AG08395 (cell line): ENCODE data around the gene UBE3C.
"Not testable (repeated sequence)": the region's sequence is repeated elsewhere in the genome, so short reads cannot be mapped to it uniquely, and the experiment has no call there.

Source experiments
- DNase-seq: peaks from one replicate; pipeline ENCODE4 v3.0.0; 2012; ENCODE audit warnings: mixed read lengths, low spot score

Gene UBE3C

DNA sequence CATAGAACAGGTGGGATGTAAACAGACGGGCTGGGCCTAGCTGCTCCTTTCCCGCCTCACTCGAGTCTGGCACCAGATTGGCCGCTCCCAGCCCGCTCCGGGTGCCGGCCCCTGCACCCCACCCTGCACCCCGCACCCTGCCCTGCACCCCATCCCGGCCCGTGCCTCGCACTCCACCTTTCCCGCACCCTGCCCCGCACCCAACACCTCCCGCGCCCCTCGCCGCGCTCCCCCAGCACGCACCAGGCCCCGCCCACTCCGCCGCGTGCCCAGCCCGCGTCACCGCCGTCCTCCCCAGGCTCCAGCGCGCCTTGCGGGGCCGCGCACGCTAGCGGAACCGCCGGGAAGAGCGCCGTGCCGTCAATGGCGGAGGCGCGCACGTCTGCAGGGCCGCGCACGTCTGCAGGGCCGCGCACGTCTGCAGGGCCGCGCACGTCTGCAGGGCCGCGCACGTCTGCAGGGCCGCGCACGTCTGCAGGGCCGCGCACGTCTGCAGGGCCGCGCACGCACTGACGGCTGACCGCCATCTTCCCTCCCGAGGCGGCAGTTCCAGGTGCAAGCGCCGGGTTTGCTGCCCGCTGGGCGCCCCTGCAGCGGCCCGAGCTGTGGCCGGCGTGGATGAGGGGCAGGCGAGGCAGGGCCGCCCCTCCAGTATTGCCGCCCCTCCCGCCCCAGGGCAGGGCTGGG, at the start of gene UBE3C:
Gene UBE3C (plus strand): TSS at position 503 of the 687 bp plus-strand sequence. CDS start 347 bp downstream, outside the sequence.
- DNase-seq = peak; percentile 94

DNA sequence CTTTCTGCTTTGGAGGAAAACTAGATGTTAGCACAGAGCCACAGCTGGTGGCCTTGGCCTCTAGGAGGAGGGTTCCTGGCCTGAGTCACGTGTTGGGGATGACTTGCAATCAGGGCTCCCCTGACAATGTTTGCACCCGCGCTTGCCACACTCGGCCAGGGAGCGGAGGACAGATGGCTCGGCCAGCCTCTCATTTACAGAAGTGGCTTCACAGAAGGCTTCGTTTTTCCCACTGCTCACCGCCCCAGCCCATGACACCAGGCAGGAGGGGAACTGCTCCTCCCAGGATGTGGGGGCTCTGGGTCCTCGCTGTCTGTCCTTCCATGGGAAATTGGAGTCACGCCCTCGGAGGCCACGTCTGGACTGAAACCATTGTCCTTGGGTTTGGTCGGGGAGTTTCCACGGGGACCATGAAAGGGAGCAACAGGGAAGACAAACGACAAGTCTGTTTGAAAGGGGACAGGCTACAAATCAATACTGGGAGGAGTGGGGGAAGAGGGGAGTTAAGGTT, 49.6 kb upstream of the UBE3C start:
- DNase-seq = no peak

DNA sequence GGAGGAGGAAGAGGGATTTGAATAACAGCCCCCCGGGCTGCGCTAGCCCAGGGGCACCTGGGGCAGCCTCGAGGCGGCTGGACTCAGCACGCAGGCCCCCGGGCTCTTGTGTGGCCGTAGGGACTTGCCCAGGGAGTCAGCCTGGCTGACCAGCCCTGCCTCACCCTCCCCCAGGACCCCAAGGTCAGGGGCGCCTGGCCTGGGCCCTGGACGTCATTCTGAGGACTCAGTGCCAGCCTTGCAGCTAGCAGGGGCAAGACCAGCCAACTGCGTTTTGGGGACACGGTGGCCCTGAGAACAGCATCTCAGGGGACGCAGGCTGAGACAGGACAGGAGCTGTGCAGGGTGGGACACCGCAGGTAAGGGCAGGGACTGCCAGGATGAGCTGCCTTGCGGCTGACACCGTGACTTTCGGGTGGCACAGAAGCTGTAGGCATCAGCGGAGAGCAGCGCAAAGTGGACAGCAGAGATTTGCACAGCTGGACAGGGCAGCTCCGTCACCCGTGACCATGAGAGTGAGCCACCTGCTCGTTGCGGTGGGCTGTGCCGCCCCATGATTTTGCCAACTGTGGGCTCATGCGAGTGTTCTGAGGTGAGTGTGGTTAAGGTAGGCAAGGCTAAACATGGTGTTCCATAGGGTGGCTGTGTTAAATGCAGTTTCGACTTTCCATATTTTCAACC, 48.1 kb upstream of the UBE3C start:
- no peak for DNase-seq

DNA sequence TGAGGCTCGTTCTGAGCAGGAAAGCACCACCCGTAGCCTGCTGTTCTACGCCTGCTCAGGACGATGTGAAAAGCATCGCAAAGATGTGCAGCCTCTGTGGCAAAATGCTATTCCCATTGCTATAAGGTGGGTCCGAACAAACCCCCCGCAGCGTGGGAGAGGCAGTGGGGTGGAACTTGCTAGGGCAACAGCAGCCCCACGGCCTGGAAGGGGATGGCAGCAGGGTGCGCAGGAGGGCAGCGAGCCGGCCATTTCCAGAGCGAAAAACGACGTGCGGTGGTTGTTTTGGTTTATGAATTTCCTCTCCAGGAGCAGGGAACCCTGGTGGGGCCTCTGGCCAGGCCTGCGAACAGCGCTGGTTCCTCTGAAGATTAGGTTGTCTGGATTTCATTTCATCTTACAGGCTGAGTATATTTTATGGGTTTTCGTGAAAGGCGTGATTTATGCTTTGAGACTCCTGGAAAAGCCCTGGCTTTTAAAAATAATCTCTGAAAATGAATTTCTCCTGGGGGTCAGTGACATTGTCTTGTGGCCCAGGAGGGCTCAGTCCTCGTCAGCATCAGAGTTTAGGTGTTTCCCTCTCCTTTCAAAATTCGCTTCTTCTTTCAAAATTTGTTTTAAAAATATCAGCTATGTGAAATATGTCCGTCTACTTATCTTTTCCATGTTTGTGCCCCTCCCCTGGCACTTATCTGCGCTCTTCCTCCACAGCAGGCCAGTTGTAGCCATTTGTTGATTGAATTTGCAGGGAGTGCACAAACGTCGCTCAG, 42.3 kb upstream of the UBE3C start:
- DNase-seq = no peak

DNA sequence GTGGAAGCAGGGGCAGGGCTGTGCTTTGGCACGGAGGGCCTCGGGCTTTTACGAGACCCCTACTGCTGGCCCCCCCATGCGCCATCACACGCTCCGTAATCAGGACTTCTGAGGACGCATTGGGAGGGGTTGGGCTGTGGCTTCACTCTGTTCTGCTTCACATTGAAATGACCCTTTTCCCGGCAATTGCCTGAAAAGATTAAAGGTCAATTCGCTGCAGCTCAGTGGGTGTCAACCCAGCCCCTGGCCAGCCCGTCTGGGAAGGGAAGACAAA, 41.7 kb upstream of the UBE3C start:
- no peak for DNase-seq

DNA sequence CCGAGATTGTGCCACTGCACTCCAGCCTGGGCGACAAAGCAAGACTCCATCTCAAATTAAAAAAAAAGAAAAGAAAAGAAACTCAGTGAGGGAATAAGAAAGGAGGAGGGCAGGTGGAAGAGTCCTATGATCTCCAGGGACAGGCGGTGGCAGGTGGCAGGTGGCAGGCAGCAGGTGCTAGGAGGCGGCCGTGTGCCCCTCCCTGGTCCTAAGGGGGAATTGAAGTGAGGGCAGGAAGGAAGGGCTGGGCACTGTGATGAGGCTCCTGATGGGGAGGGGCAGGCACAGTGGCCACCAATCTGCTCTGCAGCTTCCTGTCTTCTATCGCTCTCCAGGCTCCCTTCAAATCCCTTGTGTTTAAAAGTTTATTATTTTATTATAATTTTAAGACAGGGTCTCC, 41.2 kb upstream of the UBE3C start:
- DNase-seq = no peak

DNA sequence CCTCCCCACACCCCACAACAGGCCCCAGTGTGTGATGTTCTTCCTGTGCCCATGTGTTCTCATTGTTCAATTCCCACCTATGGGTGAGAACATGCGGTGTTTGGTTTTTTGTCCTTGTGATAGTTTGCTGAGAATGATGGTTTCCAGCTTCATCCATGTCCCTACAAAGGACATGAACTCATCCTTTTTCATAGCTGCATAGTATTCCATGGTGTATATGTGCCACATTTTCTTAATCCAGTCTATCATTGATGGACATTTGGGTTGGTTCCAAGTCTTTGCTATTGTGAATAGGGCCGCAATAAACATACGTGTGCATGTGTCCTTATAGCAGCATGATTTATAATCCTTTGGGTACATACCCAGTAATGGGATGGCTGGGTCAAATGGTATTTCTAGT, 38.7 kb upstream of the UBE3C start:
- DNase-seq = not testable (repeated sequence)

DNA sequence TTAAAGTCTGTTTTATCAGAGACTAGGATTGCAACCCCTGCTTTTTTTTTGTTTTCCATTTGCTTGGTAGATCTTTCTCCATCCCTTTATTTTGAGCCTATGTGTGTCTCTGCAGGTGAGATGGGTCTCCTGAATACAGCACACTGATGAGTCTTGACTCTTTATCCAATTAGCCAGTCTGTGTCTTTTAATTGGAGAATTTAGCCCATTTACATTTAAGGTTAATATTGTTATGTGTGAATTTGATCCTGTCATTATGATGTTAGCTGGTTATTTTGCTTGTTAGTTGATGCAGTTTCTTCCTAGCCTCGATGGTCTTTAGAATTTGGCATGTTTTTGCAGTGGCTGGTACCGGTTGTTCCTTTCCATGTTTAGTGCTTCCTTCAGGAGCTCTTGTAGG, 35.1 kb upstream of the UBE3C start:
- not testable (repeated sequence) for DNase-seq

DNA sequence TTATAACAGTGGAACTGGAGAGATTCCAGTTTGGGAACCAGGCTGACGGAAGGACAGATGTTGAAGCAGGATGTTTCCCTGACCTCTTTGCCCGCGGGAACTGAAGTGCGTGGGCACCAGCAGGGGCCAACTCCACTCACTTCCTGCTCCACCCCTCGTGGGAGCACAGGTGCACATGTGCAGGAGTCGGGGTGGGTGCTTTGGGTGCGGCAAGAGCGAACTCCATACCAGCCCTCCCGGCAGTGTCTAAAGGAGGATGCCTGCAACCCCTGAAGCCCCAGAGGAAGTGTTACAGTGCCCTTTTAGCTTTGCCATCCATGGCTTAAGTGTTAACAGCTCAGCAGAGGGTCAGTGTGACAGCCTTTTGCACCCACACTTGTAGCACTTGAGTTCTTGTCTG, 27.4 kb upstream of the UBE3C start:
- no peak for DNase-seq

DNA sequence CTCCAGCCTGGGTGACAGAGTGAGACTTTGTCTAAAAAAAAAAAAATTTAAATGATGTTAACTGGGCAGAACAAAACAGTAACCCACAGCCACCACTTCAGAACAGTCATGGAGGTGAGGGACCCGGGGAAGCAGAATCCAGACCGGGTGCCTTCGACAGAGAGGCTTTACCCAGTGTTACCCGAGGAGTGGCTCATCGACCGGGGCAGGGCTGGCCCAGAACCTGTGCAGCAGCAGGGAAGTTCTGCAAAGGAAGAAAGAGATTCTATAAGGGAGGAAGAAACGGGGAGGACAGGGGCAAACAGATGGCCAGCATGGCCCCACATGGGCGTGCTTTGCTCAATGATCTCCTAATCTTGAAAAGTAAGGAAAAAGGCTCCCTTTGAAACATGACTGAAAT, 26.0 kb upstream of the UBE3C start:
- no peak for DNase-seq

DNA sequence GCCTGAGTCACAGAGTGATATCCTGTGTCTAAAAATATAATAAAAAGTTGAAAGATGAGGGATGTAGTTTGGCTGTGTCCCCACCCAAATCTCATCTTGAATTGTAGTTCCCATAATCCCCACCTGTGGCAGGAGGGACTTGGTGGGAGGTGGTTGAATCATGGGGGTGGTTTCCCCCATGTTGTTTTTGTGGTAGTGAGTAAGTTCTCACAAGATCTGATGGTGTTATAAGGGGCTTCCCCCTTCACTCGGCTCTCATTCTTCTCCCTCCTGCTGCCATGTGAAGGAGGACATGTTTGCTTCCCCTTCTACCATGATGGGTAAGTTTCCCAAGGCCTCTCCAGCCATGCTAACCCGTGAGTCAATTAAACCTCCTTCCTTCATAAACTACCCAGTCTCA, 25.1 kb upstream of the UBE3C start:
- no peak for DNase-seq

DNA sequence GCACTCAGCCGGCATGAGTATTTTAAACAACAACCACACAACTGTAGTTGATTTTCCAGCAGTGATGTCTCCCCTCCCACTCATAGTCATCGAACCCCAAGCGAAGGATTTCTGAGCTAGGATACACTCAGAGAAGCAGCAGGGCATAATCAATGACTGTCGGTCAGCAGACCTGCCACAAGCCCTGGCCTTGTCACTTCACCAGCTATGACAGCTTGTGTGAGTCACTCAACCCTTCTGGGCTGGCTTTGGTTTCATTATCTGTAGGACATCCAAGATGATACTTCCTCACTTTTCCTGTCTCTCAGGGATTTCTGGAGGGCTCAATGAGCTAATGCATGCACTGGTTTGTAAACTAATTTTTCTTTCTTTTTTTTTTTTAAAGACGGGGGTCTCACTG, 22.0 kb upstream of the UBE3C start:
- no peak for DNase-seq

DNA sequence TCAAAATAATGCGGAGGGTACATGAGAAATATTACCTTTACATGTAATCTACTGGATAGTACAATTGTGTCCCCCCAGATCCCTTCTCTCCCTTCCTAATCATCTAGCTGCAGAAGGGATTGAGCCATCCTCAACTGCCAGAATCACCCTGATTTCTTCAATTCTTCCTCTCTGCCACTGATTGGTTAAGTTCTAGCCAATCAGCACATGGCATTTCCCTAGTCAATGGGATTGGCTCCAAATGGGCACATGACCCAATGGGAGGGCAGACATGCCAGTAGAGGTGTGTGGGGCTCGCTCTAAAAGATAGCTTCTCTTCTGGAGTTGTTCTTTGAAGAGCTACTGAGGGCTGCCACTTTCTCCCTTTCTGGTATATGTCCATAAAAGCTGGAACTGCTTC, 20.9 kb upstream of the UBE3C start:
- no peak for DNase-seq

DNA sequence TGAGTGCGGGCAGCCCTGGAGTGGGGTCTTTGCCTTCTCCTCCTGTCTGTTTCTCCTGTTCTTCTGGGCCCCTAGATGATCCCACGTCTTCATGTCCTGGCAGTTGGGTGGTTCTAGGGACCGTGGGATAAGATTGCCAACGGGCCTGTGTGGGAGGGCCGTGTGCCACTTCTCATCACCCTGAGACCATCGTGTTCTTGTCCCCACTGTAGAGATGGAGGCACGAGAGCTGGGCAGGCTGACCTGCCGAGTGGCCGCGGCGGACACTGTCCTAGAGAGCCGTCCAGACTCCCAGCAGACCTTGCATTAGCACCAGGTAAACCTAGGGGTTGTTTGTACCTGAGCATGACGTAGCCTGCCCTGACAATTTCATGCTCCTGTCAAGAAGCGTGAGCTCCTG, 18.5 kb upstream of the UBE3C start:
- no peak for DNase-seq

DNA sequence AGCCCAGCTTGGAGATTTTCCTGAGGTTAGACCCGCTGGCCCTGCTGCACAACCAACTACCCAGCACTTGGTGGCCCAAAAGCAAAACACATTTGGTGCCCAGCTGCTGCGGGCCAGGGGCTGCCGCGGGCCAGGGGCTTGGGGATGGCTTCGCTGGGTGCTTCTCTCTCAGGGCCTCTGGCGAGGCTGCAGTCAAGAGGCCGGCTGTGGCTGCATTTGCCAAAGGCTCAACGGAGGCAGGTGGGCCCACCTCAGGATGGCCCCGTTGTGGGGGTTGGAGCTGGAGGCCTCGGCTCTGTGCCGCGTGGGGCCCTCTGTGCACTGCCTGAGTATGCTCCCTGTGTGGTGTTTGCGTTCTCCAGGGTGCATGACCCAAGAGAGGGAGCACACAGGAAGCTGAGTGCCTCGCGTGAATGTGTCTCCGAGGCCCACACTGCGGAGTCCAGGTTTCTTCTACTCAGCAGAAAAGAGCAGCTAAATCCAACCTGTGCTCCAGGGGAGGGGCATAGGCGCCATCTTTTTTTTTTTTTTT, 17.5 kb upstream of the UBE3C start:
- no peak for DNase-seq

DNA sequence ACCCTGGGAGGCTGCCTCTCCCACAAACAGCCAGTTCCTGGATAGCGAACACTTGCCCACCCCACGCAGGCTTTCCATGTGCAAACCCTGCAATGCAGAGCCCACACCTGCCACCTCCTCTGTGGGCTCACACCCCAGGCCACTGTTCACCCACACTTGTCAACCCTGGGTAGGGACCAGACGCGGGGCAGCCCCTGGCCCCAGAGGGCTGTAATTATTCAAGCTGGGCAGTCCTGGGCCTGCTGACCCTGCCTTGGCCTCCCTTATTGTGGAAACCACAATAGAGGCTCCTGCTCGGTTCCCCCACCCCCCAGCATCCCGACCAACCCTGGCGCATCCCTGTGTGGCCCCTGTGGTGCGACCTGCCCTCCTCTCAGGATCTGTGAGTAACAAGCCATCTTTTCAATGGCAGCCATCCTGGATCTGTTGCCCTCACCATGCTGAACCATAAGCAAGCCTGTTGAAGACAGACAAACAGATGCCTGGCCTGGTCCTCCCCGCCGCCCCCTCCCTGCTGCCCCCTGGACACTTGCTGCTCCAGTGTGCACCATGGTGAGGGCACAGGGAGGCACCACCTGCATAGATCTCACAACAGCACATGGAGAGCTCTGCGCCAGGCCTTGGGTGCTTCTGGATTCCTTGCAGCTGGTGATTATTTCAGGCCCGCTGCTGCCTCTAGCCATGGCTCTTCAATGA, 15.8 kb upstream of the UBE3C start:
- no peak for DNase-seq

DNA sequence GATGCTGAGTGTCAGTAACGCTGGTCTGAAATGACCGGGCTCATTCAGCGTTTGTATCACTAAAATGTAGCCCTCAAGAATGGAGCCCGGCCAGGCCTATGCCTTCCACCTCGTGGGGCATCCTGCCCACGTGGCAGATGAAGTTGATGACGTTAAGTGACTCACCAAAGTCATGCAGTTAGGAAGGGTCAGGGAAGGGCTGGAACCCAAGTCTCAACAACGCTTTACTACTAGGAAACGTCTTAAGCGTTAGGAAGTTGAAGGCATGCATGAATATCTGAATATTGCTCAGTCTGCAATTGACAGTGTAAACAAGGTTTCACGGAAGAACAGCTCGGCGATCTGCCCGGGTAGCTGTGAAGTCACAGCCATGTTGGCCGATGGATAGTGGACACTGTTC, 14.0 kb upstream of the UBE3C start:
- DNase-seq = no peak

DNA sequence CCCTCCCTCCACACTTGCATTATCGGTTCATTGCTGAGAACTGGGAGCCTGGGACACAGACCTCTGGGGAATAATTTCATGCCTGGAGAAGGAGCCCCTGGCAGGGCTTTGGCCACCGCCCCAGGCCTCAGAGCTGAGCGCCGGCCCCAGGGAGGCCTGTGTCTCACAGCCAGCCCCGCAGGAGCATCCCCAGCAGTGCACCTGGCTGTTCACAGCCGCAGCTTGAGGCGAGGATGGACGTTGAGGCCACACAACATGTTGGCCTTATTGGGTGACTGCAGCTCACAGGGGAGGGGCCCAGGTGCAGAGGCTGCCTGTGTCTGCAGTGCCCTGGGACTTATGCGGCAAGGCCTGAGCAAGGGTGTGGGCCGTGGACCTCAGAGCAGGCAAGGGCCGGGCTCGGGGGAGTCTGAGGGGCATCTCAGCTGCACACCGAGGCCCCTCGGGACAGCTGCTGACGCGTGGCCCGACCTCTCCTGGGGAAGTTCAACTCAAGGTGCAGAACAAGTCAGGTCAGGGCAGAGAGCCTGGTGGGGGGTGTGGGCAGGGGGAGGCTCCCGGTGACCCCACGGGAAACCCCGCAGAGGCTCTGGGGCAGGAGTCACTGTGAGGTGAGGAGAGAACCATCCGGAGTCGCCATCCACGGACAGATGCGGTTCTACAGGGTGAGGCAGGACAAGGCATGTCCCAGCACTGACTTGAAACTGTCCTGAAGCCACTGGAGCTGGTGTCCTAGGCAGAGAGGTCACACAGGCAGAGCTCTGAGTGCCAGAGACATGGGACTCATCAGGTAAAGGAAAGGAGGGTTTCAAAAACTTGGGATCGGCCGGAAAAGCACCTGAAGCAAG, 13.1 kb upstream of the UBE3C start:
- no peak for DNase-seq

DNA sequence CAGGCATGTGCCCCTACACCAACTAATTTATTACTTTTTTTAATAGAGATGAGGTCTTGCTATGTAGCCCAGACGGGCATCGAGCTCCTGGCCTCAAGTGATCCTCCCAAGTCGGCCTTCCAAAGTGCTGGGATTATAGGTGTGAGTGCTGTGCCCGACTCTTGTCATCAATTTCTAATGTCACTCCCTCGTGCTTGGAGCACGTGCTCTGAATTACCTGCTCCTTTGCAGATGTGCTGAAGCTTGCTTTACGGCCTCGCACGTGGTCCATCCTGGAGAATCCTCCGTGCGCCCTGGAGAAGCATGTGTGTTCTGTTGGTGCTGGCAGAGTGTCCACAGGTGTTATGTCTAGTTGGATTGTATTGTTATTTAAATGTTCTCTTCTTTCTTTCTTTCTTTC, 11.8 kb upstream of the UBE3C start:
- no peak for DNase-seq

DNA sequence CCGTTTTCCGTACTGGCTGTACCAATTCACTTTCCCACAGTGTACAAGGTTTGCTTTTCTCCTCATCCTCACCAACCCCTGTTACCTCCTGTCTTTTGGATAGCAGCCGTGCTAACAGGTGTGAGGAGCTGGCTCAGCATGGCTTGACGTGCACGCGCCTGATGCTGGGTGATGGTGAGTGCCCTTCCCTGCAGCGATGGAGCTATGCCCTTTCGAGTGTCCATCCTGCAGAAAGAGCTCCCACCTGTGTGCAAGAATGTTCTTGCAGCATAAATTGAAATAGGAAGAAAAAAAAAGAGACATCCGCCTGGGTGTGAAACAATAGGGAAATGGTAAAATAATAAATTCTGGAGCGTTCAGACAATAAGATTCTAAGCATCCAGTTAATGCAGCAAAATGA, 9.5 kb upstream of the UBE3C start:
- DNase-seq = no peak

DNA sequence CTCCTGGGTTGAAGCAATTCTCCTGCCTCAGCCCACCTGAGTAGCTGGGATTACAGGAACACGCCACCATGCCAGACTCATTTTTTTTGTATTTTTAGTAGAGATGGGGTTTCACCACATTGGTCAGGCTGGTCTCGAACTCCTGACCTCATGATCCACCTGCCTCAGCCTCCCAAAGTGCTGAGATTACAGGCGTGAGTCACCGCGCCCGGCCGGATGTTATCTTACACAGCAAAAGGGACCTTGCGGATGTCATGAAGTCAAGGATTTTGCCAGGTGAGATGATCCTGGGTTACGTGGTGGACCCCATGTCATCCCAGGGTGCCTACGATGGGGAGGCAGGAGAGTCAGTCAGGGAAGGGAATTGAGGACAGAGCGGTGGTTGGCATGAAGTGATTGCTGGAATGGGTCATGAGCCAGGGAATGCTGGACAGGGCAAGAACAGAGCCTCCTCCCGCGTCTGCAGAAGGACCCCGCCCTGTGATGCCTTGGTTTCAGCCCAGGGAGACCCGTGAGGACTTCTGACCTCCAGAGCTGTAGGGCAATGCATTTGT, 8.7 kb upstream of the UBE3C start:
- no peak for DNase-seq
